Measurements from ENCODE around the gene DISP2.

GRCh38 chr15:40335938-40336743 lies 21.9 kb upstream of the DISP2 start:
- no peak for TF ChIP-seq EZH2 (IDR thresholded peaks at IDR 0.05; ENCODE audit: low read length, unreplicated experiment)
- no peak for TF ChIP-seq CTCF (conservative IDR thresholded peaks at IDR 0.05; ENCODE audit: low read depth, low read length)
